Omental fat pad (tissue), 4 donors: ENCODE data around the gene BORA. TPM values are rescaled to one million over a fixed set of nuclear protein-coding genes. Genes with fewer than 3 reads are reported as not detected.

Source experiments
- ATAC-seq: fragments of 150-250 bp; one replicate; pipeline ENCODE4 v1.9.1; 2016; ENCODE audit warnings: mild to moderate bottlenecking, moderate library complexity; ENCODE audit not compliant: low FRiP score
- DNase-seq: peaks from one replicate; pipeline ENCODE4 v3.0.0-alpha.2; 2019; ENCODE audit warnings: low spot score
- CTCF ChIP-seq, 3 donors: fragments of 450-650 bp; IDR thresholded peaks; one replicate each; pipeline ENCODE4 v1.5.1; 2016 to 2017; ENCODE audit warnings: antibody characterized with exemption in 3 of 3, mild to moderate bottlenecking in 3 of 3, moderate library complexity in 2 of 3
- small RNA-seq: library from RNA; depleted of rRNA; stranded (forward); fragments of <200 nt; gene quantifications from one replicate; pipeline ENCODE3, GENCODE V24; 2016
- total RNA-seq, 4 donors: library from RNA; depleted of rRNA; stranded (reverse); fragments of >200 nt; gene quantifications; one replicate each; pipeline ENCODE4 v1.1.0, GENCODE V29; 2016

Gene BORA
- total RNA-seq, 4 donors from 2014 or later: 2.0 to 4.6 (median 3.9) TPM

DNA sequence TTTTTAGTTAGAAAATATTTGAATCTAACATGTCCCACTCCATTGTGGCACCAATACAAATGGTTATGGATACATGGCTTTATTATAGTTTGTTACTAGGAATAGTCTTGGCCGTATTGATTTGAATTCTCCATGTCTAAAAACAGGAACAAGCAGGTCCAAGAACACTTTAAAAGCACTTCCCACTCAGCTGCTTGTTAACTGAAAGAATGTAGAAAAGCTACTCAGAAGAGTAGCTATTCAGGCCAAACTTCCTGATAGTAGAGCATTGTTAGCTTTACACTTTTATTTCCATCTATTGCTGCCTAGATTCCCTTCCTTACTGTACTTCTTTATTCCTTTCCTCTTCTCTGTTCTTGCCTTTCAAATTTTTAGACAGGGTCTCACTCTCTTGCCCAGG, 61.1 kb downstream of the BORA start:
- no peak for DNase-seq
- ATAC-seq: no peak
- TF ChIP-seq CTCF (IDR thresholded peaks at IDR 0.05): no peak

GRCh38 chr13:72792640-72793039, 64.9 kb downstream of the BORA start:
- ATAC-seq (no peak), DNase-seq (no peak)
- TF ChIP-seq CTCF (IDR thresholded peaks at IDR 0.05): no peak

GRCh38 chr13:72798817-72799216, 71.1 kb downstream of the BORA start:
- no peak for TF ChIP-seq CTCF (IDR thresholded peaks at IDR 0.05)
- ATAC-seq: no peak

GRCh38 chr13:72804301-72804700, 76.6 kb downstream of the BORA start:
- TF ChIP-seq CTCF (IDR thresholded peaks at IDR 0.05): no peak
- no peak for ATAC-seq

More at GRCh38 chr13:72798817-72799216, 71.1 kb downstream of the BORA start:
- no peak for DNase-seq

More at GRCh38 chr13:72804301-72804700, 76.6 kb downstream of the BORA start:
- no peak for DNase-seq

Small RNA genes within 50 kb of the gene (small RNA-seq; reads per million reads assigned to genes)
- not detected for gene RNU6-80P

Other genes starting within 250 kb of the BORA start
- 1 to 10 TPM; 4.2 to 5.8 (median 5.2) TPM for gene MZT1, start 294 bp upstream of the BORA start, total RNA-seq
- gene DIS3, start 54.0 kb downstream of the BORA start, total RNA-seq: 10 to 100 TPM; 22.9 to 42.0 (median 24.8) TPM
- gene PIBF1, start 54.2 kb downstream of the BORA start, total RNA-seq: 10 to 100 TPM; 12.0 to 25.2 (median 14.8) TPM